Activated CD4-positive, alpha-beta T cell treated with anti-CD3 and anti-CD28 coated beads, Interleukin-2, amount 10 ng/mL, durations not matched to agents 24 days and 14 days (primary cell): Measurements from ENCODE around the gene EWSR1. TPM values are rescaled to one million over a fixed set of nuclear protein-coding genes. Genes with fewer than 3 reads are reported as not detected.
"Not testable (repeated sequence)": the region's sequence is repeated elsewhere in the genome, so short reads cannot be mapped to it uniquely, and the experiment has no call there.

Experiments used
- DNase-seq: peaks from one replicate; pipeline ENCODE4 v3.0.0; 2022
- H3K27ac Mint-ChIP-seq: one replicate; pipeline ENCODE4 v1.8.0; 2022; ENCODE audit warnings: mild to moderate bottlenecking, mixed read lengths
- H3K27me3 Mint-ChIP-seq: one replicate; pipeline ENCODE4 v1.8.0; 2022; ENCODE audit warnings: mixed read lengths
- H3K36me3 Mint-ChIP-seq: one replicate; pipeline ENCODE4 v1.8.0; 2022; ENCODE audit warnings: low read depth, mild to moderate bottlenecking, mixed read lengths
- H3K4me1 Mint-ChIP-seq: one replicate; pipeline ENCODE4 v1.8.0; 2021; ENCODE audit warnings: mixed read lengths
- H3K4me3 Mint-ChIP-seq: one replicate; pipeline ENCODE4 v1.8.0; 2022; ENCODE audit warnings: mild to moderate bottlenecking, moderate library complexity, mixed read lengths
- H3K9me3 Mint-ChIP-seq: one replicate; pipeline ENCODE4 v1.8.0; 2021; ENCODE audit warnings: mixed read lengths
- intact Hi-C: fragments of 100-400 bp; cut with micrococcal nuclease; formaldehyde crosslinking; loops from one replicate; pipeline ENCODE4 v1.15.1; 2023
- total RNA-seq: library from RNA; stranded (reverse); gene quantifications from 2 replicates; pipeline ENCODE4 v1.2.3, GENCODE V29; 2022

EWSR1 gene, protein sequence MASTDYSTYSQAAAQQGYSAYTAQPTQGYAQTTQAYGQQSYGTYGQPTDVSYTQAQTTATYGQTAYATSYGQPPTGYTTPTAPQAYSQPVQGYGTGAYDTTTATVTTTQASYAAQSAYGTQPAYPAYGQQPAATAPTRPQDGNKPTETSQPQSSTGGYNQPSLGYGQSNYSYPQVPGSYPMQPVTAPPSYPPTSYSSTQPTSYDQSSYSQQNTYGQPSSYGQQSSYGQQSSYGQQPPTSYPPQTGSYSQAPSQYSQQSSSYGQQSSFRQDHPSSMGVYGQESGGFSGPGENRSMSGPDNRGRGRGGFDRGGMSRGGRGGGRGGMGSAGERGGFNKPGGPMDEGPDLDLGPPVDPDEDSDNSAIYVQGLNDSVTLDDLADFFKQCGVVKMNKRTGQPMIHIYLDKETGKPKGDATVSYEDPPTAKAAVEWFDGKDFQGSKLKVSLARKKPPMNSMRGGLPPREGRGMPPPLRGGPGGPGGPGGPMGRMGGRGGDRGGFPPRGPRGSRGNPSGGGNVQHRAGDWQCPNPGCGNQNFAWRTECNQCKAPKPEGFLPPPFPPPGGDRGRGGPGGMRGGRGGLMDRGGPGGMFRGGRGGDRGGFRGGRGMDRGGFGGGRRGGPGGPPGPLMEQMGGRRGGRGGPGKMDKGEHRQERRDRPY
- 445 and 446 TPM in 2 replicates for total RNA-seq

DNA sequence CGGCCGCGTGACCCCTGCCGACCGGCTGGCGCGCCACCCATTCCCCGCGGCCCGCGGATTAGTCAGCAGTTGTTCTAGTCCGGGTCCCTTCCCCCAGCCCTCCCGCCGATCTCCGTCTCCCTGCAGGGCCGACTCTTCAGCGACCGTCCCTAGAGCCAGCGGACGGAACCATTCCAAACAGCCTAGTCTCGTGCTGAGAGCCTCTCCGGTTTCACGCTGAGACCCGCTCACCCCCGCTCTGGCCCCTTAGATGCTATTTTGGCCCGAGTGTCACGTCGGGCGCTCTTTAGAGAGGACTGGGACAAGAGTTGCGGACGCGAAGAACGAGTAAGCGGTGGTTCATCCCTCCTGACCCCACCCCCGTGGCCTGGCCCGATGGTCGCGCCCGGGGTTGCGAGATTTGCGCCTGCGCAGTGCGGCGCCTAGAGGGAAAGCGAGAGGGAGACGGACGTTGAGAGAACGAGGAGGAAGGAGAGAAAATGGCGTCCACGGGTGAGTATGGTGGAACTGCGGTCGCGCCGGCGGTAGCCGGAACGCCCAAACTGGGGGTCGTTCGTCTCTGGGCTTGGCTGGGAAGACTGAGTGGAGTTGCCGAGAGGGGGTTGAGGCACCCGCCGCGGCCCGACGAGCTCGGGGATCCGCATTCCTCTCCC, at the start of gene EWSR1, which contains the start of gene RHBDD3:
Gene EWSR1, plus strand, starts transcription at position 411 of the 653 bp plus-strand sequence. Its CDS starts 69 bp downstream, at position 480.
Gene RHBDD3, minus strand, starts transcription at position 124 of the 653 bp plus-strand sequence. CDS start 2,355 bp downstream, outside the sequence.
- H3K36me3 Mint-ChIP-seq, result peaks cover 58% of the 10 kb centered on the region
- intact Hi-C loops, result loop anchor here (2.0 to 5.0 kb wide), 3 partner anchors 39 to 1349 kb away; partner anchors contain the start of genes GAS2L1, PITPNB and TBC1D10A
- peak within 1 kb of the TSS; percentile 99 for H3K27ac Mint-ChIP-seq
- H3K4me3 Mint-ChIP-seq, result peak within 1 kb of the TSS; percentile 99
- peak; percentile 99 for DNase-seq
- peaks cover 40% of the 10 kb centered on the region for H3K4me1 Mint-ChIP-seq
- peaks cover 3% of the 10 kb centered on the region for H3K27me3 Mint-ChIP-seq
- H3K9me3 Mint-ChIP-seq, result no peaks in the 10 kb centered on the region

DNA sequence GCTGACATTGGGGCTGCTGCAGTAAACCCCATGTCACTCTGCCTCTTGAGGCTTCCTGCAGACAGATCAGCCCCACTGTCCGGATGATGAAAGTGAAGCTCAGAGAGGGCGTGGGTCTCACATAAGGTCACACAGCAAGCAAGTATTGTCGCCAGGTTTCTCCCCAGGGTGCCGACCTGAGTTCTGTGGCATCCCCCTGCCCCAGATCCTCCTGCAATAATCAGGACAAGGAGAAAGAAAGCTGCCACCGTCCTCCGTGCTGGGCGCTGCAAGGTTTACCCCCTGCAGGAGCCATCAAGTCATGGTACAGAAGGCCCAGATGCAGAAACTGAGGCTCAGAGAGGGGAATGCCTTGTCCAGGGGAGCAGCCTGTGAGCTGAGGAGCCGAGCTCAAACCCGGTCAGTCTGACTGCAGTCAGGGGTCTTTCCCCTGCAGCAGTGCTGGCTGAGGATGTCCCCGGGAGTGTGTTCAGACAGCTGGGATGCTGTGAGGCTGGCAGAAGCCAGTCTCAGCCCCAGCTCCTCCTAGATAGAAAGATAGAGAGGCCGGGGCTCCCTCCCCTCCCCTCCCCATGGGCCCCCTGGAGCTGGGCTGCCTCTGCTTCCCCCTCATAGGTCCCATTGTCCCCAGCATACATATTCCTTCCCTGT, 49.2 kb upstream of the EWSR1 start:
- H3K27ac Mint-ChIP-seq, result no peak overlapping the region
- peaks cover 3% of the 10 kb centered on the region for H3K27me3 Mint-ChIP-seq
- intact Hi-C loops, result no loop called here
- H3K9me3 Mint-ChIP-seq, result no peaks in the 10 kb centered on the region
- H3K4me1 Mint-ChIP-seq, result no peaks in the 10 kb centered on the region
- no peak overlapping the region for H3K4me3 Mint-ChIP-seq
- H3K36me3 Mint-ChIP-seq, result no peaks in the 10 kb centered on the region
- DNase-seq, result no peak

DNA sequence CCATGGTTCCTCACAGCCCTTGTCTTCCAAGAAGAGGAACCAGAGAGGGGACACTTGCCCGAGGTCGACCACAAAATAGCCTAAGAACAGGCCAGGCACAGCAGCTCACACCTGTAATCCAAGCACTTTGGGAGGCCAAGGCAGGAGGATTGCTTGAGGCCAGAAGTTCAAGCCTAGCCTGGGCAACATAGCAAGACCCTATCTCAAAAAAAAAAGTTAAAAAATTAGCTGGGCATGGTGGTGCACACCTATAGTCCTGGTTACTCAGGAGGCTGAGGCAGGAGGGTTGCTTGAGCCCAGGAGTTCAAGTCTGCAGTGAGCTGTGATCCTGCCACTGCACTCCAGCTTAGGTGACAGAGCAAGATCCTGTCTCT, 48.7 kb upstream of the EWSR1 start:
- H3K36me3 Mint-ChIP-seq, H3K27ac Mint-ChIP-seq, DNase-seq, H3K4me1 Mint-ChIP-seq, H3K9me3 Mint-ChIP-seq, intact Hi-C loops, H3K27me3 Mint-ChIP-seq, H3K4me3 Mint-ChIP-seq: not testable (repeated sequence)

DNA sequence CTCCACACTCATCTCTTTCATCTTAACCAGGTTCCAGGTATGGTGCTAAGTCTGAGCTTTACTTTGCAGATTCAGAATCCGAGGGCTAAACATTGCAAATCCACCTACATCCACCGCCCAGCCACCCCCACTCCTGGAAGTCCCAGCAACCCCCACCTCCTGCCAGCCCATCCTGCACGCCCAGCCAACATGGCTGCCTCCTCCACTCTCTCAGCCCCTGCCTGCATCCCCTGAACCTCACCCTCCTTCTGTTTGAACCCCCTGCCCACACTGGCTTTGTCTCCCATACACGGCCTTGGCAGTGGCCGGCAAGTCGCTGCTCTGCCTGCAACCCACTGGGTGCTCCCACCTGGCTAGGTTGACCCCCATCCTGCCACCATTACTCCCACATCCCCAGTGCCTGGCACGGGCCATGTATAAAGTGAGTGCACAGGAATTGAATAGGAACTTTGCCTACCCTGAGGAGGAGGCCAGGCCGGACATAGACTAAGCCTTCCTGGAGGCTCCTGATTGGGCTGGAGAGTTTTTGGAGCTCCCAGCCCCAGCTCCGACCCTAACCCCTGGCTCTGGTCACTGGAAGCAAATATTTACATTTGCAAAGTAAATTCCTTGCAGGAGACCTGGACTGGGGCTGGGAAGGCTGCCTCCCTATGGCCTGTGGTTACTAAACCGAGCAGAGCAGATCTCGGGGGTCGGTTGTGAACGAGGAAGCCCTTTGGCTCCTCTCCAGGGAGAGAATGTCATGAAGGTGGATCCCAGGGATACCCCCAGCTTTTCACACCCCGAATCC, 48.0 kb upstream of the EWSR1 start:
- Mint-ChIP-seq H3K9me3 (no peaks in the 10 kb centered on the region), H3K36me3 (no peaks in the 10 kb centered on the region), H3K27ac (no peak overlapping the region), H3K4me3 (no peak overlapping the region), H3K4me1 (no peaks in the 10 kb centered on the region), H3K27me3 (no peaks in the 10 kb centered on the region)
- DNase-seq, result no peak
- intact Hi-C loops, result no loop called here

DNA sequence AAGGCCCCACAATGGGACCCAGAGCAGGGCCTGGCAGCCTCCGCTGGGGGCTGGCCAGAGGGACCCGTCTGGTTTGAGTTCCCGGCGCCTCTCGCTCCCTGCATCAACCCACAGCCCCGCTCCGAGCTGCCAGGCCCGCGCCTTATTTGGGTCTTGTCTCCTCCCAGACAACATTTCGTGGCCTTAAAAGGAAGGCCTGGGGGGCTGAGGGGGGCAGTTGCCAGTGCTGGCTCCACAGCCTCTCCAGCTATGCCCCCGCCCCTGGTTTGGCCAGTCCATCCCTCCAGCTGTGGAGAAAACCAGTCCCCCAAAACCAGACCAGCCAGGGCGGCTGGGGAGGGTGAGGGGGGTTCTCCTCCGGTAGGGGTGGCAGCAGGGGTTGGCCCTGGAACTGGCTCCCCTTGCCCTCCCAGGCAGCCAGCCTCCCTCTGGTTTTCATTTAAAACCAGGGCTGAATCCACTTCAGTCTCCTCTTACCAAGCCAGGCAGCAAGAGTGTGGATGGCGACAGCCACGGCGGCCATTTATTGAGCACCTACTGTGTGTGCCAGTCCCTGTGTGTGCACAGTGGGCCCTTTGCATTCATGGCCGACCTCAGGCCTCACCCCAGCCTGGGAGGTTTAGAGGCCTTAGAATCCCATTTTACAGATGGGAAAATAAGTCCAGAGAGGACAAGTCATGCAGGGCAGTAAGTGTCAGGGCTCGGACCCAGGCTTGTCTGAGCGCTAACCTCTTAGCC, 43.8 kb upstream of the EWSR1 start:
- H3K4me3 Mint-ChIP-seq, result no peak overlapping the region
- intact Hi-C loops, result no loop called here
- no peak overlapping the region for H3K27ac Mint-ChIP-seq
- no peaks in the 10 kb centered on the region for H3K9me3 Mint-ChIP-seq
- no peaks in the 10 kb centered on the region for H3K27me3 Mint-ChIP-seq
- no peaks in the 10 kb centered on the region for H3K4me1 Mint-ChIP-seq
- H3K36me3 Mint-ChIP-seq, result no peaks in the 10 kb centered on the region
- DNase-seq, result no peak

DNA sequence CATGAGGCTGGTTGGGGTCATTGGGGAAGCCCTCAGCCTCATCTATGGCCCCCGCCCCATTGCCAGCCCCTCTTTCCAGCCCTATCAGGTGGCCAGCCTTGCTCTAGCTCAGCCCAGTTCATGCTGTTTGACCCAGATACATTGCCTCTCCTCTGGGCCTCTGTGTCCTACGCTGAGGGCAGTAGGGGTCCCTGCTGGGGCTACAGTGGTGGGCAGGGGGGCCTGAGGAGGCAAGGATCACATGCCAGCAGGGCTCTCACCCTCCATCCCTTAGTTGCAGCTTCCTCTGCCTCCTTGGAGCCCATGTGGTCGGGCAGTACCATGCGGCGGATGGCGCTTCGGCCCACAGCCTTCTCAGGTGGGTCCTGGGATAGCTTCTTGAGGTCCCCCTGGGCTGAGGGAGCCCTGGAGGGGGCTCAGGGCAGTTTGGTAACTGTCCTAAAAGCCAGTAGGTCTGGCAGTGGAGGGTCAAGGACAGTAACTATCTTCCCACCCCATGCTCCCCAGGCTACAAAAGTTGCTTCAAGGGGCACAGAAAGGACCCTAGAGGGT, 43.1 kb upstream of the EWSR1 start:
- Mint-ChIP-seq H3K9me3 (no peaks in the 10 kb centered on the region), H3K27ac (no peak overlapping the region), H3K4me3 (no peak overlapping the region), H3K4me1 (no peaks in the 10 kb centered on the region), H3K27me3 (no peaks in the 10 kb centered on the region), H3K36me3 (no peaks in the 10 kb centered on the region)
- intact Hi-C loops, result no loop called here
- DNase-seq, result no peak

DNA sequence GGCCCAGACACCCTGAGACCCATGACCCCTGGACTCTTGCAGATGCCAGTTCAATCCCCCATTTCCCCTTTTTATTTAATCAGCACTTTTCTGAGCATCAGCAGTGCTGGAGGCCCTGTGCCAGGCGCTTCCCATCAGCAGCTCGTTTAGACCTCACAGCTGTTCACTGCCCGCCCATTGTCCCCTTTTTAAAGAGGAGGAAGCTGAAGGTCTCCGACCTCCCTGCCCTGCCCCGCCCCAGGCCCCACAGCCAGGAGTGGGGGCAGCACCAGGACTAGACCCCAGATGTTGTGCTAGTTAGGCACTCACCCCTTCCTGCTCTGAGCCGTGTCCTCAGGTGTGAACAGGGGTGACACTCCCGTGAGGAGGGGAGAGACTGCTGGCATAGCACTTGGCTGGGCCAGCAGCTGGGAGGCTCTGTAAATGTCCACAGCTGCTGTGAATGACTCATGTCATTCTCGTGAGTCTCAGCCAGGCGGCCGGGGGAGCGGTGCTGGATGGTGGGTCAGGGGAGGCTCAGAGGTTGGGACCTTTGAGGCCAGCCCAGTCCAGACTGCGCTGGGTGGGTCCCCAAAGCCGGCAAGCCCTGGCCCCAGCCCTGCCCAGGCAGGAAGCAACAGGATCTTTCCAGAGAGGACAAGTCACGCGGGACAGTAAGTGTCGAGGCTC, 42.5 kb upstream of the EWSR1 start:
- H3K9me3 Mint-ChIP-seq, result no peaks in the 10 kb centered on the region
- no peaks in the 10 kb centered on the region for H3K4me1 Mint-ChIP-seq
- H3K4me3 Mint-ChIP-seq, result no peak overlapping the region
- intact Hi-C loops, result no loop called here
- no peak overlapping the region for H3K27ac Mint-ChIP-seq
- no peaks in the 10 kb centered on the region for H3K27me3 Mint-ChIP-seq
- DNase-seq, result no peak
- H3K36me3 Mint-ChIP-seq, result no peaks in the 10 kb centered on the region

DNA sequence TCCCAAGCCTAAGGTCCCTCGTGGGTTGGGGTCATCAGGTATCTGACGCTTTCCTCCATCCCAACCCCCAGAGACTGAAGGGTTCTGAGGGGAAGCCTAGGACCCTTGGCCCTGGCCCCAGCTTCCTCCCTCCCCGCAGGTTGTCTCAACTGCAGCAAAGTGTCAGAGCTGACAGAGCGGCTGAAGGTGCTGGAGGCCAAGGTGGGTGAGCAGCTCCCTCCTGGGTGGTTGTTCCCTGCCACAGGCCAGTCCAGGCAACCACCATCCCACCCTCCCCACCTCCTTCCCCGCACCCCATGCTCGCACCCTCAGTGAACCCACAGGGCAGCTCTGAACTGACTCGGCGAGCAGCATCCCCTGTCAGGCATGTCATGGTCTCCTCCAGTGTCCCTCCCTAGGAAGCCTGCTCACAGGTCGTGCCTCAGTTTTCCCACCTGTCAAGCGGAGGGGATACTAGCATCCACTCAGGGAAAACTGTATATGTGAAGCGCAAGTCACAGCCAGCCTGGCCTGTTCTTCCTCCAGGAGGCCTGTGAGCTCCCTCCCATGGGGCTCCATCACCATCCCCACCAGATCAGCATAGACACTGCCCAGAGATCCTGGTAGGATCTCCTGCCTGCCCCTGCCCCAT, 41.6 kb upstream of the EWSR1 start:
- no peaks in the 10 kb centered on the region for H3K27me3 Mint-ChIP-seq
- H3K4me3 Mint-ChIP-seq, result no peak overlapping the region
- H3K36me3 Mint-ChIP-seq, result no peaks in the 10 kb centered on the region
- intact Hi-C loops, result no loop called here
- DNase-seq, result no peak
- no peaks in the 10 kb centered on the region for H3K9me3 Mint-ChIP-seq
- H3K27ac Mint-ChIP-seq, result no peak overlapping the region
- H3K4me1 Mint-ChIP-seq, result no peaks in the 10 kb centered on the region

DNA sequence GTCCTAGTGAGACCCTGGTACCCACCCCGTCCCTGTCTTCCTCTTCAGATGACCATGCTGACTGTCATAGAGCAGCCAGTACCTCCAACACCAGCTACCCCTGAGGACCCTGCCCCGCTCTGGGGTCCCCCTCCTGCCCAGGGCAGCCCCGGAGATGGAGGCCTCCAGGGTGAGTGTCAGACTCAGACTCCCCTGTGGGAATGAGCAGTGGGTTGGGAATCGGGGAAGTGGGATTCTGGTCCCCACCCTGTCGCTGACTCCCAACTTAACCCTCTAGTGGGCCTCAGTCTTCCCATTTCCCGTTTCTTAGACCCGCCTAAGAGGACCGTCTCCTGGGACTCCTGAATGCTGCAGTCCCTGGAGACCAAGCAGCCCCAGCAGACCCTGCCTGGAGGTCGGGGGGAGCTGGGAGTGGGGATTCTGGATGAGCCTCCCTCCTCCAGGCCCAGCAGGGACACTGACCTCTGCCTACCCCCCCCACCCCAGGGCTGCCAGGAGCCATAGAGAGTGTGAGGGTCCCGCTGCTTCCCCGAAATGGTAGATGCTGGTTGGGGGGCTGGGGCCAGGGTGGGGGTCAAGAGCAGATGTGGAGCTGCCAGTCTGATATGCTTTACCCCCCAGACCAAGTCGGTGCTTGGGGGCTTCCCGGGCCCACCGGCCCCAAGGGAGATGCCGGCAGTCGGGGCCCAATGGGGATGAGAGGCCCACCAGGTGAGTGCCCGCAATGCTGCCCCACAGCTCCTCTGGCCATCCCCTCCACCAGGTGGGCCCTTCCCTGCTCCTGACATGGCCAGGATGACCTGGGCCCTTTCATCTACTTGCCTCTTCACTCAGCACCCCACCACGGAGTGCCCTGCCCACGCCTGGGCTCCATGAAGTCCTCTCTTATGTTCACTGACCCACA, 36.8 kb upstream of the EWSR1 start:
- Mint-ChIP-seq H3K36me3 (no peaks in the 10 kb centered on the region), H3K4me3 (no peak overlapping the region), H3K9me3 (no peaks in the 10 kb centered on the region), H3K27me3 (peaks cover 3% of the 10 kb centered on the region), H3K4me1 (no peaks in the 10 kb centered on the region), H3K27ac (no peak overlapping the region)
- DNase-seq, result no peak
- intact Hi-C loops, result no loop called here

DNA sequence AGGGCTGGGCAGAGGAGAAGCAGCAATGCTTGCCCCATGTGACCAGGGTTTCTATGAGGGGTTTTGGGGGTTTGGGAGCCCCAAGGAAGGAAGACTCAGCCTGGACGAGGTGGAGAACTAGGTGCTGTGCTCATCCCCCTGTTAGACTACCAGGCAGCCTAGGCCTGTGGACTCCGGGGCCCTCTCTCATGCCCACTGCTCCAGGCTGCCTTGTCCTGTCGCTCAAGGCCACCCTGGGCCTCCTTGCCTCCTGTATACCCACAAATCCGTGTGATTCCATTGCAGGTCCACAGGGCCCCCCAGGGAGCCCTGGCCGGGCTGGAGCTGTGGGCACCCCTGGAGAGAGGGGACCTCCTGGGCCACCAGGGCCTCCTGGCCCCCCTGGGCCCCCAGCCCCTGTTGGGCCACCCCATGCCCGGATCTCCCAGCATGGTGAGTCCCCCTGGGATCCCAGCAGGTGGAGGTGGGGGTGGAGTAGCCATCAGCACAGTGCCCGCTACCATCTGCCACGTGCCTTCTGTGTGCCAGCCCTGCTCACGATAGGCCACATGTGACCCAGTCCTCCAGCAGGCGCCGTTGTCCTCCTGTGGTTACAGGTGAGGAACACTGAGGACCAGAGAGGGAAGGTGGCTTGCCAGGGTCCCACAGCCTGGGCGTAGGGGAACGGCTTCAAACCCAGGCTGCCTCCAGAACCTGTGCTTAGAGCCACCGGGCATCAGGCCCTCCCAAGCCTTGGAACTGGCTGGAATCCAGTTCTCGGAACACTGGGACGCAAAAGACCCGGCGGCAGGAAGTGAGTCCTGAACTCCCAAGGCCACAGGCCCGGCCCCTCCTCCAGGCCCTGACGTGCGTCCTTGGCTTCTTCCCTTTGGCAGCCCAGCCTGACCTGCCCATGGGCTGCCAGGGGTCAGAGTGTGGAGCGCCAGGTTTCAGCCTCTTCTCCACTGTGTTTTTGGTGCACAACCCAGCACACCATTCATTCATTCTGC, 35.8 kb upstream of the EWSR1 start:
- no peak for DNase-seq
- Mint-ChIP-seq H3K27ac (no peak overlapping the region), H3K4me3 (no peak overlapping the region), H3K27me3 (peaks cover 3% of the 10 kb centered on the region), H3K9me3 (no peaks in the 10 kb centered on the region), H3K36me3 (no peaks in the 10 kb centered on the region), H3K4me1 (no peaks in the 10 kb centered on the region)
- intact Hi-C loops, result no loop called here
